GM12872 (cell line): ENCODE data around the gene IGF1.

ENCODE experiments used
- TF ChIP-seq, protein P1 (sequence below): IDR thresholded peaks from 3 replicates; pipeline ENCODE4 v1.5.1; 2011; ENCODE audit warnings: low read depth, mild to moderate bottlenecking, low read length, moderate library complexity; ENCODE audit not compliant: insufficient read depth

The IGF1 gene

DNA sequence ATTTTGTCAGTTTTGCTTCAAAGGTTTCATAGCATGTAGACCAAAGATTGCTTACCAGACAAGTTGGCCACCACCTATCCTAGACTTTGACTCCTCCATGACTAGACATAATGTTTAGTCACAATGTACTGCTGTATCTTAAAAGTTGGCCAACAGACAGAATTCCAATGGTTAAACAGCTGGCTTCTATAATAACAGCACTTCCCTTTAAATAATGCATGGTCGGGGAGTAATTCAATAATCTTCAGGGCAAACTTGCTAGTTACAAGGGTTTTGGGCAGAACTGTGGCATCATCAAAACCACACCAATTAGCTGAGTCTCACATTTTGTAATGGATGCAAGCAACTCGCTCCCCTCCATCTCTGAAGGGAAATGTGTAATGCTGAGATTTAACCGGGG lies 56.9 kb downstream of the IGF1 start:
- TF ChIP-seq, protein P1, sequence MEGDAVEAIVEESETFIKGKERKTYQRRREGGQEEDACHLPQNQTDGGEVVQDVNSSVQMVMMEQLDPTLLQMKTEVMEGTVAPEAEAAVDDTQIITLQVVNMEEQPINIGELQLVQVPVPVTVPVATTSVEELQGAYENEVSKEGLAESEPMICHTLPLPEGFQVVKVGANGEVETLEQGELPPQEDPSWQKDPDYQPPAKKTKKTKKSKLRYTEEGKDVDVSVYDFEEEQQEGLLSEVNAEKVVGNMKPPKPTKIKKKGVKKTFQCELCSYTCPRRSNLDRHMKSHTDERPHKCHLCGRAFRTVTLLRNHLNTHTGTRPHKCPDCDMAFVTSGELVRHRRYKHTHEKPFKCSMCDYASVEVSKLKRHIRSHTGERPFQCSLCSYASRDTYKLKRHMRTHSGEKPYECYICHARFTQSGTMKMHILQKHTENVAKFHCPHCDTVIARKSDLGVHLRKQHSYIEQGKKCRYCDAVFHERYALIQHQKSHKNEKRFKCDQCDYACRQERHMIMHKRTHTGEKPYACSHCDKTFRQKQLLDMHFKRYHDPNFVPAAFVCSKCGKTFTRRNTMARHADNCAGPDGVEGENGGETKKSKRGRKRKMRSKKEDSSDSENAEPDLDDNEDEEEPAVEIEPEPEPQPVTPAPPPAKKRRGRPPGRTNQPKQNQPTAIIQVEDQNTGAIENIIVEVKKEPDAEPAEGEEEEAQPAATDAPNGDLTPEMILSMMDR, result no peak

DNA sequence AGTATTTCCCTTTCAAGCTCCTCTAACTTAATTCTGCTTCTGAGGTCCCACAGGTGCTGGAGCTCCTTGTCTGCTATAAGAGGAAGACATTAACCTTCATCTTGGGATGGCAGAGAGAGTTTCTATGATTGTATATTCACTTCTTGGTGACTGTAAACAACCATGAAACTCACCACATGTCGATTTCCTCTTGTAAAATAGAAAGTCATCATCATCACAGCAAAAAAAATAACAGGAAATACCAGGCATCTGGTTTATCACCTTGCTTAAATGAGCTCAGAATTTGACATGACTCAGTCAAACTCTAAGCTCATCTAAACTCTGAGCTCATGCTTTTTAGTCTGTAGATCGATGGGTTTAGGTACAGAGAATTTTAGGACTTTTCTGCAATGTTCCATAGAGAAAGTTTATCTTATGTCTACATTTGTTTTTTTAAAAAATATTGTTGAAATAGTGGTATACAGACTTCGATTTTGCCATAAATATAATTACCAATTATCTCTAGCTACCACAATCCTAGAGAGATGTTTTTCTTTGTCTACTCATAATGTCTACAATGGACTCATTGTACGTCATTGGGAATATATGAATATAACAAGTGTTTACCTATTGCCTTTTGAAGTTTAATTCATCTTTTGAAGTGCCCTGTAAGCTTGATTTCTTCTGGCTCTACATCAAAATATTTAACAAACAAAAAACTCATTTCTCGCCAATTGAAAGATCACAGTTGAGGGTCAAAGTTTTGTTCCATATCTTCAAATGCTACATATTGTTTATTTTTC lies 58.4 kb downstream of the IGF1 start:
- TF ChIP-seq, protein P1, result no peak

DNA sequence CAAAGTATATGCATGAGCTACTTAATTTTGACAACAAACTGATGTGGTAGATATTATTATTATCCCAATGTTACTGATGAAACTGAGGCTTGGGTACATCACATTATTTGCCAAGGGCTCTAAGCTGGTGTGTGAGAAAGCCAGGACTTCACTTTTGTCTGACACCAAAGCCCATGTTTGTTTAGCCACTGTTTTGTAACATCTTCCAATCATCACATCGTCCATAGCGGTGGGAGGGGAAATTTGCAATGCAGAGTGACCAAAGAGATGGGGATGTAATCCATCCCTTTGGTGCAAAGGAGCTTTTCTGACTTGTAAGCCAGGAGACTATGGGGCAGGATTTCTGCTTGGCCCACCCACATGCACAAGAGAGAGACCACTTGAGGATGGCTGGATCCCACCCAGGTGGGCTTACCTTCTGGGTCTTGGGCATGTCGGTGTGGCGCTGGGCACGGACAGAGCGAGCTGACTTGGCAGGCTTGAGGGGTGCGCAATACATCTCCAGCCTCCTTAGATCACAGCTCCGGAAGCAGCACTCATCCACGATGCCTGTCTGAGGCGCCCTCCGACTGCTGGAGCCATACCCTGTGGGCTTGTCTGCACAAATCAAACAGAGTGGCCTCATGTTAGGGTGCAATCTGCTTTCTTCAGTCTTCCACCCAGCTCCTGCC lies 61.1 kb downstream of the IGF1 start:
- TF ChIP-seq, protein P1, result no peak

DNA sequence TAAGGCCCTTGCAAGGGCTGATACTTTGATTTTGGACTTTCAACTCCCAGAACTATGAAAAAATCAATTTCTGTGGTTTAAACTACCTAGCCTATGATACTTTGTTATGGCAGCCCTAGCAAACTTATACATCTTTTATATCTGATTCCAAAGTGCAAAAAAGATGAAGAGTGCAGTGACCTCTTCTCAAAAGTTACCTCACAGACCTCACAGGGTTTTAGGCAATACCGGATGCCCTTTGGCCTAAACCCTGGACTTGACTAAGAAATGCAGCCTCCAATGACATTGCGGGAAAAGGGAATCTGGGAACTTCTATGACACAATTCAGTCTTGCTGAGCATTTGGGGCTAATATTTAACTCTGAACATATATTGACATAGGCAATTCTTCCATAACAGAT lies 63.3 kb downstream of the IGF1 start:
- TF ChIP-seq, protein P1, result no peak

DNA sequence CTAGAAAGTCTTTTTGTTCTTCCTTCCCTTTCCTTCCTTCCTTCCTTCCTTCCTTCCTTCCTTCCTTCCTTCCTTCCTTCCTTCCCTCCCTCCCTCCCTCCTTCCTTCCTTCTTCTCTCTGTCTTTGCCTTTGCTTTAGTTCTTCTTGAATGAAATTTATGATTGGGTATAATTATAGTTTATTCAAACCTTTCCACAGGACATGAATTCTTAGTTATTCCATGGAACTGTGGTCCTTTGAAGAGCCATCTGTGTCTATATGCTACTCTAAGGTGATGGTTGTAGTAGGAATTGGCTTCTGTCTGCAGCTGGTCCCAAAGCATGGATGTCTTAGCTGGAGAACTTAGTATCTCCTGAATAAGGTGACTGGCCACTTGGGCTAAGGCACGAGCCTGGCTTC lies 64.8 kb downstream of the IGF1 start:
- TF ChIP-seq, protein P1, result no peak

DNA sequence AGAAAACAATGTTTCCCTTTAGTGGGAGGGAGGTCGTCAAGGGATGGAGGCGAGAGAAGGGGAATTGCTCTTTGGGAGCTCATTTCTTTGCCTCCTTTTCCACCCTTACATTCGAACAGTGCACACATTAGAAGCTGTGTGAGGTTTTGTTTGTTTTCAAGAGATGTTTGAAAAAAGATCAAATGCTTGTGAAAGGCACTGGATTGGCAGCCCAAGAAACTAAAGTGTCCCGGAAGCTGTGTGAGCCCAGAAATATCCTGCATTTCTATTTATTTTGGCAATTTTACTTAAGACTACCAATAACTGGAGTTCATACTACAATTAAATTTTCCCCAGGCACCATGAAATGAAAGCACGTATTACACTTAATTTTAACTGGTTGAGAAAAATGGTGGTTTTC lies 67.0 kb downstream of the IGF1 start:
- TF ChIP-seq, protein P1, result no peak

DNA sequence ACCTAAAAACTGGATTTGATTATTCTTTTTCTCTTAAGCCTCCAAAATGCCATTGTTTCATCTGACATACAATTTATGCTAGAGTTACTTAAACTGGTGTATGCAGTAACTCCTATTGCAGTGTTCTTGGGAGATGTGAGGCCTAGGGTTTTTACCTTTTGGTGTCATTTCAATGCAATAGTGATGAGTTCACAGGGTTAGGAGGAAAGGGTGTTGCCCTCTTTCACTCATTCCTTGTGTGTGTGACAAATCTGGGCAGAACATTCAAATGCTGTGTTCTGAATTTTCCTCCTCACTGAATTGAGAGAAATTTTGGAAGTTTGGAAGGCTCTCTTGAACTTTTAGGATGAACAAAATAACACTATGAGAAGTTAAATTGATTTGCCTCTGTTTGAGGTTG lies 69.9 kb downstream of the IGF1 start:
- TF ChIP-seq, protein P1, result no peak
